ENCODE measurements around the gene SSUH2.
"Not testable (repeated sequence)": the region's sequence is repeated elsewhere in the genome, so short reads cannot be mapped to it uniquely, and the experiment has no call there.

Gene SSUH2

DNA sequence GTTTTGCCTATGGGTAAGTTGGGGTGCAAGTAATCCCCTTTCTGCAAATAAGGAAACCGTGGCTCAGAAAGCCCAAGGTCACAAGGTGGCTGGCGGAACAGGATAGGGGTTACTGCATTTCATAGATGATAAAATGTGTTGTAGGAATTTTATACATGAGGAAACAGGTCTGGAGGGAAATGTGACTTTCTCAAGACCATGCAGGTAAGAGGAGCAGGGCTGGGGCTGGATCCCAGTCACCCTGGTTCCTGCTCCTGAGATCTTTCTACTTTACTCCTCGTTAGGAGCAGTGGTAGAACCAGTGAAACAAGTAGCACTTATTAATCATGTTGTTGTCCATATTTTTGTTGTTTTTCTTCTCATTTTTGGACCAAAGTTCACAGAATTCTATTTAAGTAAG is 63.2 kb downstream of the SSUH2 start:
- DNase-seq (ENCODE audit: low read depth in 2 of 2): no peak

- DNase-seq (ENCODE audit: low read depth in 2 of 2): not testable (repeated sequence)
Observed at GRCh38 chr3:8580434-8580833, 64.2 kb downstream of the SSUH2 start.

DNA sequence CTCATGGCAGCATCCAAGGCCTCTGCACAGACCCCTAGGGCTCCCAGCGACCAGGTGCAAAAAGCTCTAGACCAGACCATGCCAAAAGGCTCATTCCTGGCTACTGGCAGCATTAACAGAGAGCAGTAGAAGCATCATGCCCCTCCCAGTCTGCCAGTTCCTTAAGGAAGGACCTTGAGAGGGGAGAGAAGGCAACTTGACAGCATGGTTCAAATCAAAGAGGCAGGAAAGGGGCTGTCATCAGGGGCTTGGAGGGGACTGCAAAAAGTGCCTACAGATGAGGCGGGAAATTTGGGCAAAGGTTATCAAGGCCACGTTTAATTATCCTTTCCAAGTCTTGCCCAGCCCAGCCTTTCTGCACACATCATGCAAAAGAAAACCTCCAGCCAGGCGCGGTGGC is 64.7 kb downstream of the SSUH2 start:
- DNase-seq (ENCODE audit: low read depth in 2 of 2): no peak

- no peak for DNase-seq (ENCODE audit: low read depth in 2 of 2)
Observed at GRCh38 chr3:8579096-8579495, 65.5 kb downstream of the SSUH2 start.

DNA sequence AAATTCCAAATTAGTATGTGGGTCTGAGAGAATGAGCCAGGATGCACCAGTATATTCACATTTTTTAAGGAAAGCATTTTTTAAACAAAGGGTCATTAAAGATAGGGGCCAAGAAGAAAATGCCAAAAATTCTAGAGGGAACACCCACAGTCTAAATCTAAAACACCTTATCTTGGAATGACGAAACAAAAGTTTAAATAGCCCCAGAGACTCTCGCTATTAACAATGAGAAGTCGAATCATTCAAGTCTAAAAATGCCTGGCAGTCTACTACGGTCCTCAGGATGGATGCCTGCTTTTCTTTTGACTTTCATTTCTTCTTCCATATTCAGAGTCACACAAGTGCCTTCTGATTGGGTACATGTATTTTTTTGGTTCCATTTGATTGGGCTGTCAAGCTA is 66.3 kb downstream of the SSUH2 start:
- no peak for DNase-seq (ENCODE audit: low read depth in 2 of 2)

DNA sequence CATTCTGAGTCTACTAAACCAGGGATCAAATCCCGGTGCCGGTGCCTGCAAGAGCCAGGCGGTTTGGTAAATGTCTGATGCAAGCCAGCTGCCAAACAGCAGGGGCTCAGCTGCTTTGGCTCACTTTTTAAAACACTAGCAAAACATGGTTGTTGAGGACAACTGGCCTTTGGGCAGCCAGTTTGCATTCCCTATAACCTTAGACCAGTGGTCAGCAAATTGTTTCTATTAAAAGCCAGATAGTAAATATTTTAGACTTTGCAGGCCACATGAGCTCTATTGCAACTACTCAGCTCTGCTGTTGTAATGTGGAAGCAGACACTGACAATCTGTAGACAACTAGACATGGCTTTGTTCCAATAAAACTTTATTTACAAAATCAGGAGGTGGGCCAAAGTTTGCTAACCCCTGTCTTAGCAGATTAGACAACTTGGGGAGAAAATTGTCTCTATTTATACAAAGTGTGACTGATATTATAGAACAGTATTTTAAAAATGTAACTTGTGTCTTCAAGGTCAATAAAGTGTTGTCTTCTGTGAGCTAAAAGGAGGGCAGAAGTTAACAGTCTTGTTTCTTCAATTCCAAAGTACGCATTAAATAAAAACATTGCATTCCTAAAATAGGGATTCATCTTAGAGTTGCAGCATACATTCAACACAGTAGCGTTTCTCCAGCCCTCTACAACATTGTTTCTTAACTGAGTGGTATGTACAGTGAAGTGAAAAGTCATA is 67.6 kb downstream of the SSUH2 start:
- no peak for DNase-seq (ENCODE audit: low read depth in 2 of 2)

DNA sequence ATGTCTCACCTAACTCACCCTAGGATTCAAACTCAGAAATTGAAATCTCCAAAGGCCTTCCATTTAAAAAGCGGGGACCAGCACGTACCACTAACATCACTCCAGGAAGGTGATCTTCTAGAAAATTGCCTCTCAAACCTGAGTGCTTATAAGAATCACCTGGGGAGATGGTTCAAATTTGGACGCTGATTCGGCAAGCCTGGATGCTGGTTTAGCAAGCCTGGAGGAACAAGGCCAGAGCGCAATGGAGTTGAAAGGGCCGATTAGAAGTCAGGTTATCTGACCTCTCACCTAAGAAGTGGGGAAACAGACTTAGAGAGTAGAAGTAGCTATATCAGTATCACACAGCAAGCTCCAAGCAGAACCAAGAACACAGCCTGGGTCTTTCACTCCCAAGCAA is 68.2 kb downstream of the SSUH2 start:
- no peak for DNase-seq (ENCODE audit: low read depth in 2 of 2)

- no peak for DNase-seq (ENCODE audit: low read depth in 2 of 2)
Observed at GRCh38 chr3:8575364-8576104, 69.1 kb downstream of the SSUH2 start.

DNA sequence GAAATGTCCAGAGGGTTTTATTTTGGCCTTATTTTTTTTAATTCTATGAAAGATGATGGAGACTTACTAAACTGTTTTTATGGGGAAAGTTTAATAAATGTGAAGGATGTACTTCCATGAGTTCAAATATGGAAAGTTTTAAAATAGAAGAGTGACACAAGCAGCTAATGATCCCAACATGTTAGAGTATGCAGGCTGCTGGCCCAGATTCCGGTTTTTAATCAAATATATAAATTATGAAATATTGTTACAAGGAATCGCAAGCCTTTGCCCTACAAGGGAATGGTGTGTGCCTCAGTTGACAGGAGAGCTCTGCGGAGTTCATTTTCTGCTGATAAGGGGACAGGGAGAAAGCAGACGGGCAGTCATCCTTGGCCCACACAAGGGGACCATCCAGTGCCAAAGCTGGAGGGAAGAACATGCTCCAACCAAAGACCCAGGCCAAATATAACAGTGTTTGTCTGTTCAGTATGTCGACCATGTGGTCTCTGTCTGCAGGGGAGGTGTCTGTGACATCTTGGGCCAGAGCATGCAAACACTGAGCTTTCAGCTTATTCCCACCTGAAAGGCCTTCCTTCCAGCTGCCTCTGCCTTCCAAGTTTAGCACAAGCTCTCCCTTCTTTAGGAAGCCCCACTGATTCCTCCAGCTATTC is 69.8 kb downstream of the SSUH2 start:
- DNase-seq (ENCODE audit: low read depth in 2 of 2): no peak

DNA sequence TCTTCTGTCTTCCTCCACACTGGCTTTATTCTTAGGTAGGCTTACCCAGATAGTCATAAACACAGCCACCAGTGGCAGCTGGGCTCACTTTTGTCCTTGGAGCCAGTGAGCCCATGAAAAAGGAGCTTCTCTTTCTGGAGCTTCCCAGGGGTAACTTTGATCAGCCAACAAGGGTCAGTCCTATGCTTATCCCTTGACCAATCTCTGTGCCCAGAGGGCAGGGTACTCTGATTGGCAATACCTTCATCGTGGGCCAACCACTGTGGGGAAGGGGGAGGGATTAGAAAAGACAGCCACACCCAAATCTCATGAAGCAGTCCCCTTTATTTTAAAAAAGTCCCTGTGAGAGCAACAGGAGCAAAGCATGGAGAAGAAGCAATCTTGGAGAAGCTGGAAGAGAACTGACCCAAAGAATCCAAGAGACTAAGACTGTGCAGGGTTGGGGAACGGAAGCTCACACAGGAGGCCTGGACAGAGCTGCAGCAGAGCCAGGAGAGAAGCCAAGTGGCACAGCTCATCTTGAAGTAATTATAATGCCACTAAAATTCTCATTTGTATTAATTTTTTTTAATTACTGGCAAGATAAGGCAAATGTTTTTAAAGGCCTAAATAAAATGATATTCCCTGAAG is 70.4 kb downstream of the SSUH2 start:
- DNase-seq (ENCODE audit: low read depth in 2 of 2): no peak

- no peak for DNase-seq (ENCODE audit: low read depth in 2 of 2)
Observed at GRCh38 chr3:8573342-8573926, 71.2 kb downstream of the SSUH2 start.

DNA sequence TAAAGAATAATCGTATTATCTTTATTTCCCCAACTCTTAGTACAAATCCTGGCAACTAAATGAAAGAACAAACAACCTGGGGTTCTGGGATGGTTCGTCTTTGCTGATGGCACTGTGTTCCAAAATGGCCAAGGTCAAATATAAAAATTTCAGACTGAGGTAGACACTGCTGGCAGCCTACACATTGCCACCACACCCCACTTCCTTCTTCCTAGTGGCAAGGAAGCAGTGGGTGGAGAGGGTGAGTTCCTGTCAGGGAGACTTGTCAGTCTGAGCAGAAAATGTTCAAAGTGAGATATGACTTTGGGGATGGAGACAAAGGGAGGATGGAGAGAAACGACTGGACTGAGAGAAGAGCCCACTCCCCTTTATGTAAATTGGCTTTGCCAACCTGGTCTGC is 73.3 kb downstream of the SSUH2 start:
- DNase-seq (ENCODE audit: low read depth in 2 of 2): no peak
